Measurements from ENCODE around the gene TIGD7. TPM values are rescaled to one million over a fixed set of nuclear protein-coding genes. Genes with fewer than 3 reads are reported as not detected.

Gene TIGD7
- total and polyA plus RNA-seq, 2 of the 8 experiments (the other 6 are each of a cell fraction or from before 2014, with no cell fraction given), result 3.0 to 8.9 TPM

GRCh38 chr16:3266873-3267537 lies 38.2 kb downstream of the TIGD7 start:
- no peak overlapping the region for H4K91ac ChIP-seq (replicated peaks; ENCODE audit: insufficient read length, low read length)
- WGBS, 2 experiments (ENCODE audit: extremely low coverage in 1 of 2, insufficient coverage in 1 of 2, insufficient read length in 1 of 2, insufficient replicate concordance in 2 of 2, low coverage in 1 of 2, low lambda C conversion rate in 2 of 2, missing lambda C conversion rate in 1 of 2), result 72% methylated on average over 5 of the region's 5 CpGs; no CpG with 5 or more reads in 1 of the 2 experiments
- no peak overlapping the region for H2BK15ac ChIP-seq (ENCODE audit: low read length)
- H2BK12ac ChIP-seq (ENCODE audit: low read depth, low read length), result no peak overlapping the region
- peak; percentile 71 for FAIRE-seq
- H2BK120ac ChIP-seq (replicated peaks; ENCODE audit: low read depth, low read length), result no peak overlapping the region
- ChIA-PET CTCF (ENCODE audit: partially characterized antibody) (interaction anchor here (0.5 to 2.6 kb wide), 28 partner anchors 9 to 253 kb away, joined by 3 to 24 read pairs (median 4); partner anchors contain the start of genes MEFV, ZNF174 and ZNF263), POLR2A (ENCODE audit: partially characterized antibody) (interaction anchor here (1.0 to 6.3 kb wide), 4 partner anchors 10 to 16 kb away, joined by 3 to 53 read pairs (median 5); partner anchors contain the start of gene ZNF263)
- no peak overlapping the region for H3K4me3 ChIP-seq (ENCODE audit: extremely low read depth in 1 of 4, insufficient read depth in 2 of 4, low read depth in 3 of 4, low read length in 4 of 4)
- no peak overlapping the region for H3K56ac ChIP-seq (replicated peaks; ENCODE audit: insufficient read length, low read depth, low read length)
- H2BK20ac ChIP-seq (ENCODE audit: low read length), result no peak overlapping the region
- no peaks in the 10 kb centered on the region for H4K20me1 ChIP-seq (replicated peaks in 1 of 2; ENCODE audit: control insufficient read depth in 1 of 2, insufficient read depth in 2 of 2, low read length in 2 of 2)
- H3K23ac ChIP-seq (ENCODE audit: insufficient read length), result no peak overlapping the region
- no peaks in the 10 kb centered on the region for H3K79me1 ChIP-seq (ENCODE audit: low read depth, low read length)
- no peak overlapping the region for H2AK5ac ChIP-seq (ENCODE audit: low read depth, low read length)
- H3K14ac ChIP-seq (ENCODE audit: insufficient read length), result no peak overlapping the region
- H4K8ac ChIP-seq (ENCODE audit: extremely low read depth, insufficient read depth, low read length), result no peak overlapping the region
- H3K36me3 ChIP-seq (ENCODE audit: control insufficient read depth in 2 of 4, insufficient read depth in 4 of 4, low read length in 3 of 4), result no peaks in the 10 kb centered on the region
- no peak overlapping the region for H3K4me2 ChIP-seq (ENCODE audit: insufficient read depth in 1 of 2, low read depth in 2 of 2, low read length in 2 of 2)
- peaks cover 0 to 5% of the 10 kb centered on the region in 2 experiments; a peak in 2 of 4 replicates for H3K9me3 ChIP-seq (ENCODE audit: insufficient read depth in 2 of 2, low read depth in 1 of 2, low read length in 1 of 2)
- H3K27ac ChIP-seq (ENCODE audit: low read depth, low read length), result no peak overlapping the region
- no peaks in the 10 kb centered on the region for H3K79me2 ChIP-seq (ENCODE audit: control insufficient read depth in 1 of 2, insufficient read depth in 2 of 2, low read length in 2 of 2)
- no peaks in the 10 kb centered on the region for H3K4me1 ChIP-seq (replicated peaks in 1 of 4; ENCODE audit: control insufficient read depth in 3 of 4, insufficient read depth in 4 of 4, low read length in 3 of 4)
- DNase-seq (ENCODE audit: low read depth in 1 of 2, low spot score in 2 of 2), result no peak
- no peaks in the 10 kb centered on the region for H3K27me3 ChIP-seq (replicated peaks in 1 of 4; ENCODE audit: control insufficient read depth in 3 of 4, extremely low read depth in 1 of 4, insufficient read depth in 3 of 4, low read length in 3 of 4)
- H3K4ac ChIP-seq (replicated peaks; ENCODE audit: insufficient read length, low read depth, low read length), result no peak overlapping the region
- no peaks in the 10 kb centered on the region; the same call in 1 of the 2 replicates for H3K23me2 ChIP-seq (ENCODE audit: low read depth, low read length)
- H4K5ac ChIP-seq (ENCODE audit: insufficient read length, low read depth, low read length), result no peak overlapping the region
- H2AFZ ChIP-seq (ENCODE audit: low read length), result no peak overlapping the region
- no peak overlapping the region for H3K18ac ChIP-seq (ENCODE audit: extremely low read depth, low read length)
- peak; percentile 36 to 58 for TF ChIP-seq RAD21 (IDR thresholded peaks at IDR 0.05 in 1 of 2, conservative IDR thresholded peaks at IDR 0.05 in 1 of 2; ENCODE audit: low read depth in 2 of 2, low read length in 2 of 2)
- TF ChIP-seq TAF7 (optimal IDR thresholded peaks at IDR 0.05; ENCODE audit: borderline replicate concordance, low read depth, low read length), result no peak
- TF ChIP-seq CTCF (IDR thresholded peaks at IDR 0.05; ENCODE audit: control extremely low read depth in 1 of 3, insufficient read depth in 1 of 3, low read depth in 1 of 3, low read length in 3 of 3), result peak; percentile 57 to 73 (median 59)
- no peak overlapping the region for H2BK5ac ChIP-seq (ENCODE audit: low read depth, low read length)
- H3K9ac ChIP-seq (replicated peaks in 1 of 4; ENCODE audit: extremely low read depth in 1 of 4, low read depth in 3 of 4, low read length in 3 of 4), result no peak overlapping the region
